Measurements from ENCODE around the gene PTGR3. TPM values are rescaled to one million over a fixed set of nuclear protein-coding genes. Genes with fewer than 3 reads are reported as not detected.

PTGR3 gene
- total and polyA plus RNA-seq, 2 donors (not counting 1 experiment from before 2014, with no cell fraction given), result 27.5 to 30.2 TPM

DNA sequence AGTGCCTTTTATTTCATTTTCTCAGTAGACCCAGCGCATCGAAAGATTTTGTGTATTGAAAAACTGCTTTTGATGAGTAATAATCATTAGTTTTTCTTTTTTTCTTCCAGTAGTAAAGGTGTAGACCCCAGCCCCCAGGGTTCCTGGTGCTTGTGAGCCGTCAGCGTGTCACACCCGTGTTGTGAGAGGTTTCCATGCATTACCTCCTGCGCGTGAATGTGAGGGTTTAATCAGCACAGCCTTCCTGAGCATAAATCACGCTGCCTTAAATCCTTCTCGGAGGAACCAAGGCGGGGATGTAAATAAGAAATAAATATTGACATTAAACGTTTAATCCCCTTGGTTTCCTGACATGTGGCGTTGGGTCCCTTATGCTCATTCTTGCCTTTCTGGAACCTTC is 26.0 kb upstream of the PTGR3 start:
- WGBS (ENCODE audit: insufficient coverage), result 95% methylated on average over 5 of the region's 12 CpGs
- intact Hi-C loops (cut with micrococcal nuclease), result no loop called here
- Histone ChIP-seq H3K27me3 (replicated peaks in 1 of 4; ENCODE audit: control extremely low read depth in 1 of 4, control insufficient read depth in 3 of 4, insufficient read depth in 4 of 4, low read length in 3 of 4) (no peaks in the 10 kb centered on the region), H3K4me2 (replicated peaks; ENCODE audit: low read depth, low read length, poor library complexity, severe bottlenecking) (no peak overlapping the region), H3K9me3 (ENCODE audit: control extremely low read depth in 1 of 3, control insufficient read depth in 2 of 3, insufficient read depth in 1 of 3, low read length in 2 of 3) (peaks cover 0 to 6% (median 0%) of the 10 kb centered on the region in 3 donors), H3K4me1 (ENCODE audit: control insufficient read depth in 2 of 2, insufficient read depth in 2 of 2, low read length in 2 of 2) (peaks cover 0 to 3% of the 10 kb centered on the region in 2 donors), H3K79me2 (ENCODE audit: control insufficient read depth, insufficient read depth, low read length) (peaks cover 50% of the 10 kb centered on the region), H3K9ac (ENCODE audit: low read length) (no peak overlapping the region), H3K36me3 (replicated peaks in 1 of 2; ENCODE audit: control extremely low read depth in 1 of 2, control insufficient read depth in 1 of 2, extremely low read depth in 1 of 2, insufficient read depth in 2 of 2, low read length in 1 of 2) (no peaks in the 10 kb centered on the region), H3K4me3 (ENCODE audit: control extremely low read depth in 1 of 5, extremely low read depth in 1 of 5, insufficient read depth in 1 of 5, low read depth in 2 of 5, low read length in 4 of 5) (no peak overlapping the region), H3K27ac (ENCODE audit: low read length in 2 of 2) (no peak overlapping the region), H2AFZ (ENCODE audit: insufficient read depth, low read depth, low read length, poor library complexity, severe bottlenecking) (no peak overlapping the region), H4K20me1 (ENCODE audit: control insufficient read depth, insufficient read depth, low read length, poor library complexity, severe bottlenecking) (no peaks in the 10 kb centered on the region)
- ChIA-PET CTCF (no interaction called here), POLR2A (no interaction called here)
- TF ChIP-seq, protein P1, sequence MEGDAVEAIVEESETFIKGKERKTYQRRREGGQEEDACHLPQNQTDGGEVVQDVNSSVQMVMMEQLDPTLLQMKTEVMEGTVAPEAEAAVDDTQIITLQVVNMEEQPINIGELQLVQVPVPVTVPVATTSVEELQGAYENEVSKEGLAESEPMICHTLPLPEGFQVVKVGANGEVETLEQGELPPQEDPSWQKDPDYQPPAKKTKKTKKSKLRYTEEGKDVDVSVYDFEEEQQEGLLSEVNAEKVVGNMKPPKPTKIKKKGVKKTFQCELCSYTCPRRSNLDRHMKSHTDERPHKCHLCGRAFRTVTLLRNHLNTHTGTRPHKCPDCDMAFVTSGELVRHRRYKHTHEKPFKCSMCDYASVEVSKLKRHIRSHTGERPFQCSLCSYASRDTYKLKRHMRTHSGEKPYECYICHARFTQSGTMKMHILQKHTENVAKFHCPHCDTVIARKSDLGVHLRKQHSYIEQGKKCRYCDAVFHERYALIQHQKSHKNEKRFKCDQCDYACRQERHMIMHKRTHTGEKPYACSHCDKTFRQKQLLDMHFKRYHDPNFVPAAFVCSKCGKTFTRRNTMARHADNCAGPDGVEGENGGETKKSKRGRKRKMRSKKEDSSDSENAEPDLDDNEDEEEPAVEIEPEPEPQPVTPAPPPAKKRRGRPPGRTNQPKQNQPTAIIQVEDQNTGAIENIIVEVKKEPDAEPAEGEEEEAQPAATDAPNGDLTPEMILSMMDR (IDR thresholded peaks at IDR 0.05), result no peak
- no peak for TF ChIP-seq EZH2 (IDR thresholded peaks at IDR 0.05; ENCODE audit: borderline replicate concordance, insufficient read depth, low read depth, low read length, poor library complexity, severe bottlenecking)
- Mint-ChIP-seq H3K4me1 (peaks cover 6% of the 10 kb centered on the region), H3K9me3 (ENCODE audit: insufficient read depth) (no peaks in the 10 kb centered on the region), H3K4me3 (no peak overlapping the region), H3K27ac (no peak overlapping the region), H3K27me3 (no peaks in the 10 kb centered on the region)
- ATAC-seq (ENCODE audit: low read depth) (no peak), DNase-seq (no peak)

DNA sequence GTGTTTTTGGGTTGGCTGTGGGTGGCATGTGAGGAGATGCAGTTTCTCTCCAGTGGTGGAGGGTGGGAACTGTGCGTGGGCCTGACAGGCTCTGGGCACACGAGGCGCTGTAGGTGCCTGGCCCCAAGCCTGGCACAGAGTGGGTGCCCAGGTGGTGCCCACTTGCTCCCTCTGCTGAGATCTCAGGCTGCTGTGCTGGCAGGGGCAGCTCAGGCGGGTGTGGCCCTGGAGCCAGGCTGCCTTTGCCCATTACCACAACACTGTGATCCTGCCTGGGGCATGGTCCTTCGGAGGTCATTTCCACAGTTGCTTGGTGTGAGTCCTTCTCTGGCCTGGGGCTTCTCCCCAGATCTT is 22.1 kb upstream of the PTGR3 start:
- no peak for TF ChIP-seq EZH2 (IDR thresholded peaks at IDR 0.05; ENCODE audit: borderline replicate concordance, insufficient read depth, low read depth, low read length, poor library complexity, severe bottlenecking)
- TF ChIP-seq, protein P1 (IDR thresholded peaks at IDR 0.05), result no peak

More for the DNA sequence above, 22.1 kb upstream of the PTGR3 start:
- POLR2A ChIA-PET, result no interaction called here
- no peak overlapping the region for H3K4me2 ChIP-seq (replicated peaks; ENCODE audit: low read depth, low read length, poor library complexity, severe bottlenecking)
- no peaks in the 10 kb centered on the region for H3K27me3 ChIP-seq (replicated peaks in 1 of 4; ENCODE audit: control extremely low read depth in 1 of 4, control insufficient read depth in 3 of 4, insufficient read depth in 4 of 4, low read length in 3 of 4)
- H4K20me1 ChIP-seq (ENCODE audit: control insufficient read depth, insufficient read depth, low read length, poor library complexity, severe bottlenecking), result peaks cover 18% of the 10 kb centered on the region
- H3K4me1 ChIP-seq (ENCODE audit: control insufficient read depth in 2 of 2, insufficient read depth in 2 of 2, low read length in 2 of 2), result peaks cover 5 to 12% of the 10 kb centered on the region in 2 donors
- peaks cover 0 to 4% (median 0%) of the 10 kb centered on the region in 3 donors for H3K9me3 ChIP-seq (ENCODE audit: control extremely low read depth in 1 of 3, control insufficient read depth in 2 of 3, insufficient read depth in 1 of 3, low read length in 2 of 3)
- CTCF ChIA-PET, result no interaction called here
- no peak overlapping the region for H3K4me3 ChIP-seq (ENCODE audit: control extremely low read depth in 1 of 5, extremely low read depth in 1 of 5, insufficient read depth in 1 of 5, low read depth in 2 of 5, low read length in 4 of 5)
- Mint-ChIP-seq H3K27me3 (no peaks in the 10 kb centered on the region), H3K4me1 (peaks cover 15% of the 10 kb centered on the region), H3K4me3 (no peak overlapping the region), H3K27ac (no peak overlapping the region), H3K9me3 (ENCODE audit: insufficient read depth) (no peaks in the 10 kb centered on the region)
- no peak overlapping the region for H2AFZ ChIP-seq (ENCODE audit: insufficient read depth, low read depth, low read length, poor library complexity, severe bottlenecking)
- peaks cover 48% of the 10 kb centered on the region for H3K79me2 ChIP-seq (ENCODE audit: control insufficient read depth, insufficient read depth, low read length)
- 96% methylated on average over 5 of the region's 5 CpGs for WGBS (ENCODE audit: insufficient coverage)
- ATAC-seq (ENCODE audit: low read depth), result no peak
- H3K9ac ChIP-seq (ENCODE audit: low read length), result no peak overlapping the region
- DNase-seq, result no peak
- peaks cover 0 to 3% of the 10 kb centered on the region in 2 experiments for H3K36me3 ChIP-seq (replicated peaks in 1 of 2; ENCODE audit: control extremely low read depth in 1 of 2, control insufficient read depth in 1 of 2, extremely low read depth in 1 of 2, insufficient read depth in 2 of 2, low read length in 1 of 2)
- H3K27ac ChIP-seq (ENCODE audit: low read length in 2 of 2), result no peak overlapping the region
- intact Hi-C loops (cut with micrococcal nuclease), result no loop called here
